OCI-LY7 (cell line): ENCODE results near the gene HTT. TPM values are rescaled to one million over a fixed set of nuclear protein-coding genes. Genes with fewer than 3 reads are reported as not detected.

Source experiments
- BruUV-seq: library from RNA; stranded (reverse); fragments of 400-500 nt; replicated peaks from 2 replicates; lab custom pipeline; 2021; lab: Mats Ljungman, UMichigan
- CTCF ChIA-PET: fragments of 300-600 bp; sonication (Branson Sonifier 250); formaldehyde crosslinking; loops from one replicate; lab custom pipeline; 2022; ENCODE audit warnings: antibody characterized with exemption; ENCODE audit not compliant: unreplicated experiment; lab: Charles Lee
- POLR2A ChIA-PET: fragments of 300-600 bp; sonication (Branson Sonifier 250); formaldehyde crosslinking; loops from one replicate; lab custom pipeline; 2022; ENCODE audit warnings: antibody characterized with exemption; lab: Charles Lee
- DNase-seq: peaks from one replicate; pipeline ENCODE4 v3.0.0-alpha.2; 2015; ENCODE audit warnings: low spot score
- H2AFZ ChIP-seq: fragments of 200-600 bp; sonication (generic), shearing (Covaris generic); 2 replicates; pipeline ENCODE4 v1.6.1; 2014; ENCODE audit warnings: mild to moderate bottlenecking, antibody characterized with exemption, low read length, moderate library complexity
- H3K27ac ChIP-seq: fragments of 200-600 bp; sonication (generic); 2 replicates; pipeline ENCODE4 v1.5.1; 2014; ENCODE audit warnings: mixed run types, low read depth, mild to moderate bottlenecking, moderate library complexity, low read length, inconsistent platforms; ENCODE audit not compliant: poor library complexity, severe bottlenecking
- H3K36me3 ChIP-seq: fragments of 200-600 bp; sonication (generic); 2 replicates; pipeline ENCODE4 v1.6.1; 2014; ENCODE audit warnings: mild to moderate bottlenecking, antibody characterized with exemption, low read length, moderate library complexity, mixed read lengths; ENCODE audit not compliant: insufficient read depth
- H3K4me1 ChIP-seq: fragments of 200-600 bp; sonication (generic); 2 replicates; pipeline ENCODE4 v1.5.1; 2014; ENCODE audit warnings: mild to moderate bottlenecking, low read length; ENCODE audit not compliant: insufficient read depth, poor library complexity, severe bottlenecking
- H3K4me2 ChIP-seq: fragments of 200-600 bp; sonication (generic); 2 replicates; pipeline ENCODE4 v1.6.1; 2014; ENCODE audit warnings: mild to moderate bottlenecking, low read length
- H3K4me3 ChIP-seq: fragments of 200-600 bp; sonication (generic); 2 replicates; pipeline ENCODE4 v1.5.1; 2014; ENCODE audit warnings: mild to moderate bottlenecking, low read depth, low read length; ENCODE audit not compliant: poor library complexity, severe bottlenecking
- H3K79me2 ChIP-seq: fragments of 200-600 bp; sonication (generic); 2 replicates; pipeline ENCODE4 v1.6.1; 2016; ENCODE audit warnings: low read depth, mild to moderate bottlenecking, low read length, moderate library complexity, mixed read lengths; ENCODE audit not compliant: insufficient read depth
- H3K9me2 ChIP-seq: fragments of 200-600 bp; sonication (generic); 2 replicates; pipeline ENCODE4 v1.6.1; 2016; ENCODE audit warnings: mild to moderate bottlenecking, low read length, mixed read lengths; ENCODE audit not compliant: insufficient read depth
- H3K9me3 ChIP-seq: fragments of 200-600 bp; sonication (generic); 2 replicates; pipeline ENCODE4 v1.6.1; 2014; ENCODE audit warnings: mild to moderate bottlenecking, mixed run types, low read length, mixed read lengths
- H4K20me1 ChIP-seq: fragments of 200-600 bp; sonication (generic); 2 replicates; pipeline ENCODE4 v1.6.1; 2014; ENCODE audit warnings: mild to moderate bottlenecking, antibody characterized with exemption, low read length, moderate library complexity, mixed read lengths; ENCODE audit not compliant: insufficient read depth
- EZH2phosphoT487 ChIP-seq: fragments of 200-600 bp; sonication (generic); IDR thresholded peaks from 2 replicates; pipeline ENCODE4 v1.6.1; 2018; ENCODE audit warnings: low read depth, borderline replicate concordance, mild to moderate bottlenecking, mixed run types, antibody characterized with exemption, low read length, moderate library complexity, mixed read lengths
- intact Hi-C: fragments of 100-400 bp; cut with micrococcal nuclease; formaldehyde crosslinking; loops from one replicate; pipeline ENCODE4 v1.10.0; 2022; ENCODE audit not compliant: unreplicated experiment
- total RNA-seq, 2 experiments: library from RNA; depleted of rRNA in 1 of 2; stranded (reverse); fragments of >200 nt in 1 of 2; shearing (Covaris generic) in 1 of 2; gene quantifications; 2 replicates each; pipeline ENCODE4 v1.2.3, GENCODE V29; 2014 to 2022
- TF ChIP-seq, protein P1 (sequence below): fragments of 200-600 bp; sonication (generic); conservative IDR thresholded peaks from 2 replicates; pipeline ENCODE4 v1.5.1; 2014; ENCODE audit warnings: mild to moderate bottlenecking, antibody characterized with exemption, low read length, moderate library complexity, mixed read lengths

The HTT gene
- total RNA-seq, 2 experiments from 2014 or later: 36.4 to 91.3 TPM

DNA sequence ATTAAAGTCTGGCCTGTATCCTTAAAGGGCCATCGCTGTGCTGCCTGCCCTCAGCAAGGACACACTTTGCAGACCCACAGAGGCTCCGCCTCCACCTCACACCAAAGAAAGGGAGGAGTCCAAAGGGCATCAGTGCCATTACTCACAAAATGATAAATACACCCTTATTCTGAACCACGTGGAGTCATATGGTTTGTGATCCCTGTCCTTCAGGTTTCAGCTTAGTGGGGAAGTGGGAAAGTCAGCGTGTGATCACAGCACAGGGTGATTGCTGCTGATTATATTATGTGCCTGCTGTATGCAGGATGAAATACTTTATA is 138.6 kb downstream of the HTT start:
- Histone ChIP-seq H3K27ac (no peak overlapping the region), H2AFZ (no peak overlapping the region), H3K4me3 (no peak overlapping the region), H3K79me2 (no peaks in the 10 kb centered on the region), H3K4me2 (no peak overlapping the region), H3K36me3 (peaks cover 88% of the 10 kb centered on the region), H3K9me3 (no peaks in the 10 kb centered on the region), H4K20me1 (no peaks in the 10 kb centered on the region), H3K4me1 (no peaks in the 10 kb centered on the region), H3K9me2 (no peaks in the 10 kb centered on the region)
- ChIA-PET POLR2A (no interaction called here), CTCF (no interaction called here)
- no peak for DNase-seq
- TF ChIP-seq, protein P1, sequence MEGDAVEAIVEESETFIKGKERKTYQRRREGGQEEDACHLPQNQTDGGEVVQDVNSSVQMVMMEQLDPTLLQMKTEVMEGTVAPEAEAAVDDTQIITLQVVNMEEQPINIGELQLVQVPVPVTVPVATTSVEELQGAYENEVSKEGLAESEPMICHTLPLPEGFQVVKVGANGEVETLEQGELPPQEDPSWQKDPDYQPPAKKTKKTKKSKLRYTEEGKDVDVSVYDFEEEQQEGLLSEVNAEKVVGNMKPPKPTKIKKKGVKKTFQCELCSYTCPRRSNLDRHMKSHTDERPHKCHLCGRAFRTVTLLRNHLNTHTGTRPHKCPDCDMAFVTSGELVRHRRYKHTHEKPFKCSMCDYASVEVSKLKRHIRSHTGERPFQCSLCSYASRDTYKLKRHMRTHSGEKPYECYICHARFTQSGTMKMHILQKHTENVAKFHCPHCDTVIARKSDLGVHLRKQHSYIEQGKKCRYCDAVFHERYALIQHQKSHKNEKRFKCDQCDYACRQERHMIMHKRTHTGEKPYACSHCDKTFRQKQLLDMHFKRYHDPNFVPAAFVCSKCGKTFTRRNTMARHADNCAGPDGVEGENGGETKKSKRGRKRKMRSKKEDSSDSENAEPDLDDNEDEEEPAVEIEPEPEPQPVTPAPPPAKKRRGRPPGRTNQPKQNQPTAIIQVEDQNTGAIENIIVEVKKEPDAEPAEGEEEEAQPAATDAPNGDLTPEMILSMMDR: no peak
- no peak for TF ChIP-seq EZH2phosphoT487
- intact Hi-C loops: no loop called here
- no TSS peak for BruUV-seq

DNA sequence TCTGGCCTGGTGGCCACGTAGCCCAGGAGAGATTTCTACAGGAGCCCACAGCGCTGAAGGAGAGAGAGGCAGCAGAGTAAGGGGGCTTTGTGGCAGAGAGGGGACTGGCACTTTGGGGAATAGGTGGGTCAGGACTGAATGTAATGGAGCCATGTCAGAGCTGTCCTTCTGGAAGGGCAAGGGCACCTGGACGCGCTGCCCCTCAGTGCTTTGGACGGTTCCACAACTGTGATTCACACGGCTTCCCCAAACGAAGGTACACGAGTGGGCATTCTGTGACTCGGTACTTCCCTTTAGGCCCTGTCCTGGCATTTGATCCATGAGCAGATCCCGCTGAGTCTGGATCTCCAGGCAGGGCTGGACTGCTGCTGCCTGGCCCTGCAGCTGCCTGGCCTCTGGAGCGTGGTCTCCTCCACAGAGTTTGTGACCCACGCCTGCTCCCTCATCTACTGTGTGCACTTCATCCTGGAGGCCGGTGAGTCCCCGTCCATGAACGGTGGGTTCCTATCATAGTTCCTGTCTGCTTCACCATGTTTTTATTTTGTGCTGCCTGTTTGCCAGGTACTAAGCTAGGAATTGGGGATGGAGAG is 139.3 kb downstream of the HTT start:
- Histone ChIP-seq H3K9me3 (no peaks in the 10 kb centered on the region), H3K4me1 (no peaks in the 10 kb centered on the region), H3K36me3 (peaks cover 84% of the 10 kb centered on the region), H4K20me1 (no peaks in the 10 kb centered on the region), H3K27ac (no peak overlapping the region), H3K9me2 (no peaks in the 10 kb centered on the region), H3K4me2 (no peak overlapping the region), H3K79me2 (no peaks in the 10 kb centered on the region), H2AFZ (no peak overlapping the region), H3K4me3 (no peak overlapping the region)
- POLR2A ChIA-PET: no interaction called here
- no peak for DNase-seq
- CTCF ChIA-PET: no interaction called here
- BruUV-seq: no TSS peak
- TF ChIP-seq, protein P1: no peak
- TF ChIP-seq EZH2phosphoT487: no peak
- intact Hi-C loops: no loop called here

GRCh38 chr4:3215256-3215655 is 140.8 kb downstream of the HTT start:
- Histone ChIP-seq H3K36me3 (peaks cover 84% of the 10 kb centered on the region), H3K9me2 (no peaks in the 10 kb centered on the region), H3K4me1 (no peaks in the 10 kb centered on the region), H2AFZ (no peak overlapping the region), H3K4me3 (no peak overlapping the region), H3K27ac (no peak overlapping the region), H3K79me2 (no peaks in the 10 kb centered on the region), H3K9me3 (no peaks in the 10 kb centered on the region), H4K20me1 (no peaks in the 10 kb centered on the region), H3K4me2 (no peak overlapping the region)
- DNase-seq: no peak
- CTCF ChIA-PET: no interaction called here
- BruUV-seq: no TSS peak
- POLR2A ChIA-PET: no interaction called here
- intact Hi-C loops: no loop called here
- TF ChIP-seq, protein P1: no peak
- TF ChIP-seq EZH2phosphoT487: no peak
